DMS 273 treated with DMSO at 0.1 percent for 48 hours (cell line): Measurements from ENCODE around the gene CA12.
"Not testable (repeated sequence)": the region's sequence is repeated elsewhere in the genome, so short reads cannot be mapped to it uniquely, and the experiment has no call there.

Experiments used
- DNase-seq: peaks from one replicate; lab custom pipeline; 2025; lab: John Stamatoyannopoulos, UW

The CA12 gene

DNA sequence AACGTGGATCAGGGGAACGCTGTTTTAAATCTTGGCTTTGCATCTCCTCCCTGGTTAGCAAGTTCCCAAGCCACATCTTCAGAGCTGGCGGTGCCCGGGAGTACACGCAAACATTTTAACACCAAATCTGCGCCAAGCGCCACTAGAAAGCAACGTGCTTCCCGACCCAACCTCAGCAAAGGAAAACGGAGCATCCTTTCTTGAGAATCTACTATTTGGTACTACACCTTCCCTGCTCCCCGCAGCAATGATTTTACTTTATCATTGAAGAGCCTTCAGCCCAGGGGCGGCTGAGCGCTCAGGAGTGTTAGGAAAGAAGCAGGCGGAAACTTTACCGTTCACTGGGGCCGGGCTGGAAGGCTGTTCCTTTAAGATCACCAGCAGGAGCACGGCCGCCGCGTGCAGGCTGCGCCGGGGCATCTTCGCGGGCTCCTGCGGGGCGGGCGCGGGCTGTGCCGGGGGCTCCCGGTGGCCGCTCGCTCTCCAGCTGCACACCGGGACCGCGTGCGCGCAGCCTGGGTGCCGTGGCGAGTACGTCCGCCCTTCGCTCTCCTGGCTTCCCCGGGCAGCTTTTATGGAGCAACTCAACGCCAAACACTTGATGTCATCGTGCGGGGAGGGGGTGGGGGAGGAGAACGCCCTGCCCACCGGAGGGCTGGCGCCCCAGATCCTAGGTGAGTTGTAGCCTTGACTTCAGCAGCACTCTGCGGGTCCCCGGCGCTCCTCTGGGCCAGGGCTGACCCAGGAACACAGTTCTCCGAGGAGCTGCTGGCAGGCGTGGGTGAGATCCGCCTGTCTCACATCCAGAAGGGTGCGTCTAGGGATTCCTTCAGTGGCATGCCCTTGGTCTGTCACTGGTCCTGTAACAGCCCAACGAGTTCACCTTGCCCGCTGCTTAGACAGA, at the start of gene CA12:
TSS of gene CA12 (minus strand) at position 546 of the 904 bp plus-strand sequence. CDS start at position 420, 126 bp downstream.
- DNase-seq: no peak

GRCh38 chr15:63430766-63431451, 49.3 kb upstream of the CA12 start:
- no peak for DNase-seq

GRCh38 chr15:63426552-63426951, 44.9 kb upstream of the CA12 start:
- DNase-seq: no peak

- no peak for DNase-seq
Observed at GRCh38 chr15:63425426-63425985, 43.9 kb upstream of the CA12 start.

DNA sequence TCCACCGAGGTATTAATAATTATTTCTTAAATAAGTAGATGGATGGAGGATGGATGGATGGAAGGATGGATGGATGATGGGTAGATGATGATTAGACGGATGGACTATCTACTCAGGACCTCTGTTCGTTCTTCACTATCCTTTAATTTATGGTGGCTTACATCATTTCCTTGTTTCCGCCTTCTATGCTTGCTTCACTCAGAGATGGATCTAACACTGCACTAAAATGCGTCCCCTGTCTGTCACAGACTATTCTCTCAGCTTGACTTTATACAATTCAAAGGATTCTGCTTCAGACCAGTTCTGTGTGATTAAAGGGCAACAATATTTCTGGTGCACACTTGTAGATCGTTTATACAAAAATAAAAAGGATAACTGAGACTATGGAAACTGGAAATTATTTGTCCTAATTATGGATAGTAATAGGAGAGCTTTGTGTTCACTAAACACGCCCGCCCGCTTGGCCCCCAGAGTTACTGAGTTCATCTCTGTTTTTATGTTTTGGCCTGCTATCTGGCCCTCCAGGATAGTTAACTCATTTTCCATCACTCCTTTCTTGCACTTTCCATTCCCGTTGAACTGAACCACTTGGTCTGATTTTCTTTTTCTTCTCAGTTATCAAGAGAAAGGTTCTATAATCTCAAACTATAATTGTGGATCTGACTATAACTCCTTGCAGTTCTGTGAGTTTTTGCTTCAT, 41.4 kb upstream of the CA12 start:
- no peak for DNase-seq

GRCh38 chr15:63421433-63421832, 39.8 kb upstream of the CA12 start:
- no peak for DNase-seq

DNA sequence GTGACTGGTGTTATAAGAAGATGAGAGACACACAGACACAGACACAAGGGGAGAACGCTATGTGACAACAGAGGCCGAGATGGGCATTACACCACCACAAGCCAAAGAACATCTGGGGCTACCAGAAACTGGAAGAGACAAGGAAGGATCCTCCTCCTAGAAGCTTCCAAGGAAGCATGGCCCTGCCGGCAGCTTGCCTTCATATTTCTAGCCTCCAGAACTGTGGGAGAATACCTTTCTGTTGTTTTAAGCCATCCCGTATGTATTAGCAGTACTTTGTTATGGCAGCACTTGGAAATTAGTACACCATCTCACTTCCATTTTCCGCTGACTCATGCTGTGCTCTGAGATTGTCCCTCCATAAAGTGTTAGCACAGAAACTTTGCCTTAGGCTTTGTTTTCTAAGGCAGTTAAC, 38.7 kb upstream of the CA12 start:
- DNase-seq: no peak

DNA sequence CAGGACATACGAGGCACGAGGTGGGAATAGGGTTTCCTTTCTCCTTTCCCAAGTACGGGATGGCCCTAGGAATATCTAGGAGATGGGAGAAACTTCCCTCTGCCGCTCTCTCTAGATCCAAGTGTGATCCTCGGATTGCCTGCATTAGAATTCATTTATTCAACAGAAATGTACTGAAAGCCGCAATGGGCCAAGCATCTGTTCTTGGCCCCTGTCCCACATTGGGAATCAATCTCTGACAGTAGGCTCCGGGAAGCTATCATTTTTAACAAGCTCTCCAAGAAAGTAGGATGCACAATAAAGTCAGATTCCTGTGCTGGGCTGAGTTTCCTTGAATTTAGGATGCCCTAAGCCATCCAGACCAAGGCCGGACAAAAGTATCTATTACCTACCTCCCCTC, 37.2 kb upstream of the CA12 start:
- DNase-seq: peak; percentile 2

DNA sequence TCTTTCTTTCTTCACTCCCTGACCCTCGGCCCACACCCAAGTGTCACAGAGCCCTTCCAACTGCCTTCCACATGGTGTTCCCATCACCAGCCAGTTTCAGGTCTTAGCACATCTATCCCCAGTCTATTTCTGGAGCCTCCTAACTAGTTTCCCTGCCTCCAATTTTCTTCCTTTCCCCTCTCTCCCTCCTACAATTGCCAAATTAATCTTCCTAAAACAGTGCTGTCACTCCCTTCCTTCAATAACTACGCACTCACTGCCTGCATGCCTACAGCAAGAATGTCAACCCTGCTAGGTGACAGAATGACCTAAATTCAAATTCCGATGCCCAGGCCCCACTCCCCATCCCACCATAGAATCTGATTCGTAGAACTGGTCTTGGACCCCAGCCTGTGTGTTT, 36.1 kb upstream of the CA12 start:
- no peak for DNase-seq

- not testable (repeated sequence) for DNase-seq
Observed at GRCh38 chr15:63417274-63417673, 35.6 kb upstream of the CA12 start.

DNA sequence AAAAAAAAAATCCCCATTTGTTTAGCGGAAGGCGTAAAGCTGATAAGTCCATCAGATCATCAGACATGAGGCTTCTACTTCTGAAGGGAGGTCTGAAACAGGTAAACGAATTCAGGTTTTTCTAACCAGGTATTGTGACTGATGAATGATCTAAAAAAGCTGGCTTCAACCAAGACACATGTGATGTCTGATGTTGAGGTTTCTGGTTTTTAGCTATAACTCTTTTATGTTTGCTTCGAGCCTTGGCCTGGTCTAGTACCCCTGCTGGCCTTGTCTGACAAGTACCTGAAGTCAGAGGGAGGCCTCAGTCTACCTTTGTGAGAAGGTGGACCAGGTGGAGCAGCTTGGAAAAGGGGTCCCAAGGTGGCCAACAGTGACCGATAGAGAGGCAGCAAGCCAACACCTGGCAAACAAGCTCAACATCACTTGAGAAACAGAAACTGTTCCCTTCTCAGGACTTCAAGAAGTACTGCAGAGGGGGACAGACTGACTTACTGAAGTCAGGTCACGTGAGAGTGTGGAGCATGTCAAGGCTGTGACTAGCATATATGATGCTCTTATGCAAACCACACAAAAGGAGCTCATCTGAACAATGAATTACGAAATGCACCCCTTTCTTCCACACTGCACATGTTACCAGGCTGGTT, 33.0 kb upstream of the CA12 start:
- no peak for DNase-seq

DNA sequence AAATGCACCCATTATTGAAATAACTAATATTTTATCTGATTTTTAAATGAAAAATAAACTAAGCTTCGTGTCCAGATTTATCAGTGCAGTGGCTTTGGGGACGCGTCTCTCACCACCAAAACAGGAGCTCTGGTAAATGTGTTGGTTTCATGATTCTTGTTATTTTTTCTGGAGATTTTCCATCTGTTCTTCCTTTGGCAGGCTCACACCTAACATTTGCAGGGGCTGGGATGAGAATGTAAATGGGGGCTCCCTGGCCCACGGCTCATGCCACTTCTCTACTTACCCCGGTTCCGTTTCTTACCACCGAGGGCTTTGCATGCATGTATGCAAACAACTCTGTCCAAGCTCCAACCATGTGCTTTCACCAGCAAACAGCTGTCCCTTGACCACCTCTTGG, 30.9 kb upstream of the CA12 start:
- no peak for DNase-seq

DNA sequence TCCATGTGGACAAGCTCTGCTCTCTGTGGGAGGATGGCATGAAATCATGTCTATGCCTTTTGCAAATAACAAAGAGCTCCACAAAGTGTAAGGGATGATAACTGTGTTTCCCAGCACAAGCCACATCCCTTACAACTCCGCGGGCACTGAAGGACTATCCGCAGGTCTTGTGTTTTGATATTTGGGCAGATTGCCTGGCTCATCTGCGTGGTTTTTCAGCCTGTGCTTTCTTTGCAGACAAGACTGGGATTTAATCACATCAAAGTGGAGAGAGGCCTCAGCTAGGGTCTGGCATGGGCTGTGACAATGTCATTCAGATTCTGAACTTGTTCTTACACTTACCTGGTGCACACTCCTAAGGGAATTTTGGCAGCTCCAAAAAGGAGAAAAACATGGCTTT, 30.2 kb upstream of the CA12 start:
- DNase-seq: no peak

- DNase-seq: no peak
Observed at GRCh38 chr15:63409179-63409578, 27.5 kb upstream of the CA12 start.

DNA sequence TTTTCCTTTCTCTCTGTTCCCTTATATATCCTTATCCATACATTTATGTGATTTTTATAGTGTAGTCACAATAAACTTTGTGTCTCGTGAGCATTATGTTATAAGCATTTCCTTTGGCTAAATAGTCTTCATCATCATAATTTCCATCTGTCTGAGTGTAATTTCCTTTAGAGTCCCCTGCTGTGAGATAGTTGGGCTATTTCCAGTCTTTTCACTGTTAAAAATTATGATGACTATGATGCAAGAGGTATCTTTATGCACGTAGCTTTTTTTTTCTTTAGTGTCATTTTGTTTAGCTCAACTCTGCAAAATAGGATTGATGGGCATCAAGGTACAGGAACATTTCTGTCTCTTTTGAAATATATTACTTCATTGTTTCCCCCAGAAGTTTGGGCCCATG, 26.9 kb upstream of the CA12 start:
- peak; percentile 2 for DNase-seq

DNA sequence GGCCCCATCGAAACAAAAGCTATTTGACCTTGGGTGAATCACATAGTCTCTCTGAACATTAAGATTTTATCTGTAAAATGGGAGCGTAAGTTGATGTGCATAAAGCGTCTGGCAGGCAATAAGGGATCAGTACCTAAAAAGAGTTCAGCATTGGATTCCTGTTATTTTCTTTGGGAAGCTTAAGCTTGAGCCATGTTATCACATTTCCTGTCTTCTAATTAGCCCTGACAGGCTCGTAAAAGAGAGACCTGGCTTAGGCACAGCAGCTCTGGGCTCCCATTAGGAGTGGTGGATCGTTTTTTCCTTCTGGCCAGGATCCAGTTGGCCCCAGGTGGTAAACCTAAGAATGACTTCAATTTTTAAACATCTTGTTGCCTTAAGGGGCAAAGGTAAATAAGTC, 26.0 kb upstream of the CA12 start:
- peak; percentile 74 for DNase-seq

GRCh38 chr15:63405683-63406390, 24.2 kb upstream of the CA12 start:
- DNase-seq: peak; percentile 30

DNA sequence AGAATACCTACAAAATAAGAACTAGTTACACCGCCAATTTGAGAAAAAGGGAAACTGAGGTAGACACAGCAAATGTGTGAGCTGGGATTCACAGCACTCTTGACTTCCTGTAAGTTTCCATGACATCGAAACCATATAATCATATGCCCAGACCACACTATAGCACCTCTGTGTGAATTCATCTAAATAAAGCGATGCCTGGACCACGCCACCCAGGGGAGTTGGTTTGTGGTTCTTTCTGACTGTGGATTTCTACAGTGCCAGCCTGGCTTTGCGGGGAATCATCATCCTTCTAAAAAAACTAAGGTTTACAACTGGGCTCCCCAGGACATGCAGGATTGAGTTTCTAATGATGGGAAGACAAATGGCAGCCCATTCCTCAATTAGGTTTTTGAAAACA, 23.5 kb upstream of the CA12 start:
- DNase-seq: no peak

DNA sequence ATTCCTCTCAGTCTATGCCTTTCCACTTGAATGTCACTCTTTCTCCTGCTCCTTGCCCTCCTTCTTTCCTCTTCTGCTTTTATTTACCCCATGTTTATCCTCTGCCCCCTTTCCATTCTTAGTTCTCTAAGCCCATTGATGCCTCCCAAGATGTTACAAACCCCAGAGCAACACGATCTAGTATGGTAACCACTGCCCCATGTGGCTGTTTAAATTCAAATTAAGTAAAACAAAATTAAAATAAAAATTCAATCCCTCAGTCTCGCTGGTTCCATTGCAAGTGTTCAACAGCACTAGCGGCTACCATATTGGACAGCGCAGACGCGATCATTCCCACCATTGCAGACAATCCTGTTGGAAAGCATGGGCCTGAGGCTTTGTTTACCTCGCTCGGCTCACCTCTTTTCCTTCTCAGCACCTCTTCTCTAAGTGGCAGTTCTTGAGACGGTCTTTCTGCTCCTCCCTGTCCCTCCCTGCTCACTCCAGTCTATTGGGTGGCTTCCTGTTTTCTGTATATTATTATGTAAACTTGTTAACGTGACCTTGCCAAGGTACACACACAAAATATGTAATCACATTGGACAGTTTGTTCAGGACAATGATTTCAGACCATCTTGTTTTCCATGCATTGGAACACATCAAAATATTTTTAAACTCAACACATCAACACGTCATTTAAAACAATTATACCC, 21.8 kb upstream of the CA12 start:
- DNase-seq: no peak

GRCh38 chr15:63402498-63403253, 21.0 kb upstream of the CA12 start:
- DNase-seq: no peak
